ENCODE results near the gene BTRC. TPM values are rescaled to one million over a fixed set of nuclear protein-coding genes. Genes with fewer than 3 reads are reported as not detected.
"Not testable (repeated sequence)": the region's sequence is repeated elsewhere in the genome, so short reads cannot be mapped to it uniquely, and the experiment has no call there.

BTRC gene
- total RNA-seq, 1 donor from 2014 or later = 7.1 TPM

DNA sequence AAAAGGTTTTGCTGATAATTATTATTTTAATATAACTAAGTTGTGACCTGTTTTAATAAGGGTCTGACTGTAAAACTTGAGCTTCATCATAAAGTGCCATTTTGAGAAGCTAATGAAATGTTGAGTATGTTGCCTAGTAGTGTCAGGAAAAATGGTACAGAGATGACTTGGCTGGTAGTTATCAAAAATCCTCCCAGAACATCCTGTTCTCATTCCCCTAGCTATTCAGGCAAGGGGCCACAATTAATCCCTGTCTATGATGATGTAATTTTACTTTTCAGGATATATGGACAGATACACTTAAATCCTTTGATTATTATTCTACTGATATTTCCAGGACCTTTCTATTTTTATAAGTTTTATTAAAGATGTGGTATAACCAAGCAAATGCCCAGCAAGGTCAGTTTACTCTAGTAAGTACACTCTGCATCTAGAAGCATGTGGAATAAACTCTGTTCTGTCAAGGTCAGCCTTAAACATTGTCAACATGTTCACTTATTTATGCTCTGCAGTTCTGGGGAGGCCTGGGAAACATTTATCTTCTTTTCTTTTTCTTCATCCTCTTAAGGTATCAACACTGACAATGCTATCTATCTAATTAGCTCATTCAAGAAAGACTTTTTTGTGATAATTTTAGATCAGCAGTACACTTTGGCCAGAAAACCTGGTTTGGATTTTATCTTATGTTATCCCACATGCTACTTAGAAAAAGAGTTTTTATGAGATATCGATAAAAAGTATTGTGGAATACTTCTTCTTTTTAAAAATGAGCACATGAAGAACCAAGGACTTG is 32.1 kb downstream of the BTRC start:
- no peak for DNase-seq (ENCODE audit: low spot score)
- ATAC-seq = peak; percentile 27

DNA sequence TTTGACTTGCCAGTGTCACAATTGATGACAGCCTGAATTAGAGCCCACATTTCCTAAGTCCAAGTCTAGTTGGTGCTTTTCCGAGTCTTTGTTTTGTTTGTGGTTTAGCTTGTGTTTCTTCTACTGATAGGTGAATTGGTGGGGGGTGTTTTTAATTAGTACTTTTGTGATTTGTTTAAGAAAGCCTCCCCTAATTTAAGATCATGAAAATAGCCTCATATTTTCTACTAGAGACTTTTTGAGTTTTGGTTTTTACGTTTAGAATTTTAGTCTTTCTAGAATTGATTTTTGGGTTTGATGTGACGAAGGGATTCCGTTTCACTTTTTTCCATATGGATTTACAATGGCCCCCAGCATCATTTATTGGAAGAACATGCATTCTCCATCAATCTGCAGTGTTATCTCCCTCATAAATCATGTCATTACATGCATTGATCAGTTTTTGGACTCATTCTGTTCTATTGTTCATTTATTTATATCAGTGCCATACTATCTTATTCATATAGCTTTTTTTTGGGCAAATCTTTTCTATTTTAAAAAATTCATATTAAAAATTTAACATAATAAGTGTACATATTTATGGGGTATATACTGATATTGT is 32.8 kb downstream of the BTRC start:
- no peak for ATAC-seq
- no peak for DNase-seq (ENCODE audit: low spot score)

DNA sequence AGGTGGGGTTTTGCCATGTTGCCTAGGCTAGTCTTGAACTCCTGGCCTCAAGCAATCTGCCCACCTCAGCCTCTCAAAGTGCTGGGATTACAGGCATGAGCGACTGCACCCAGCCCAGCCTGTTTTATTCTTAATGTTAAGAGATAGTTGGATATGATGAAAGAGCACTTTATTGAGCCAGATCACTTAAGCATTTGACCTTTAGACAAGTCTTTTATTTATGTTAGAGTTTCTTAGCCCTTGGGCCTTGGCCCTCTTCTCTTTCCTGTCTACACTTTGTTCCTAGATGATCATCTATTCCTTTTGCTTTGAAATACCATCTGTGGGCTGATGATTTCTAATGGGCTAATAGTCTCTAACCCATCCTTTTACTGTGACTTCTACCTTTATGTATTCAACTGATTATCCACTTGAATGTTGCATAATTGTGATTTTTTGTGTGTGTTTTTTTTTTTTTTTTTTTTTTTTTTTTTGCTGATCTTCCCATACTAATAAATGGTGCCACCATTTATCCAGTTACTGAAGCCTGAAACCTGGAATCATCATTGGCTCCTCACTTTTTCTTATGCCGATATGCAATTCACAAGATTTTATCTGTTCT is 34.8 kb downstream of the BTRC start:
- DNase-seq (ENCODE audit: low spot score) (no peak), ATAC-seq (no peak)

DNA sequence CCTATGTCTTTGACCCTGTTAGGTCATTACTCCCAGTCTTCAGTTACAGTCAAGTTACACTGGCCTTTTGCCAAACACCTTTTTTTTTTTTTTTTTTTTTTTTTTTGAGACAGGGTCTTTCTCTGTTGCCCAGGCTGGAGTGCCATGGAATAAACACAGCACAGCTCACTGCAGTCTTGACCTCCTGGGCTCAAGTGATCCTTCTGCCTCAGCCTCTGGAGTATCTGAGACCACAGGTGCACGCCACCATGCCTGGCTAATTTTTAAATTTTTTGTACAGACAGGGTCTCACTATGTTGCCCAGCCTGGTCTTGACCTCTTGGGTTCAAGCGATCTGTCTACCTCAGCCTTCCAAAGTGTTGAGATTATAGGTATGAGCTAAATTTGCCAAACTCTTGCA is 35.6 kb downstream of the BTRC start:
- not testable (repeated sequence) for ATAC-seq; DNase-seq (ENCODE audit: low spot score)

DNA sequence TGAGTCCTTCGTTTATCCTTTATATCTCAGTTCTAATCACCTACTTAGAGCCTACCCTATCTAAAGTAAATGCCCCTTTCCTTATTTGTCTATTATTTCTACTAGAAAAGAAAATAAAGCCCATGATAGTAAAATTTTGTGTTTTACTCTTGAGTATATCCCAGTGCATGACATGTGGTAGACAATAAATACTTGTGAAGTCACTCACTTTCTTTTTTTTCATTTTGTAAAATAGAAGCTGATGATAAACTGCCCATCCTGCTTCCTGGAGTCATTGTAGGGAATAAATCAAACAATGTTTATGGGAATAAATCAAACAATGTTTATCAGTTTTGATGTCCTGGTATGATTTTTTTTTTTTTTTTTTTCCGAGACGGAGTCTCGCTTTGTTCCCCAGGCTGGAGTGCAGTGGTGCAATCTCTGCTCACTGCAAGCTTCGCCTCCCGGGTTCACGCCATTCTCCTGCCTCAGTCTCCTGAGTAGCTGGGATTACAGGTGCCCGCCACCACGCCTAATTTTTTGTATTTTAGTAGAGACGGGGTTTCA is 36.1 kb downstream of the BTRC start:
- ATAC-seq (no peak), DNase-seq (ENCODE audit: low spot score) (no peak)

DNA sequence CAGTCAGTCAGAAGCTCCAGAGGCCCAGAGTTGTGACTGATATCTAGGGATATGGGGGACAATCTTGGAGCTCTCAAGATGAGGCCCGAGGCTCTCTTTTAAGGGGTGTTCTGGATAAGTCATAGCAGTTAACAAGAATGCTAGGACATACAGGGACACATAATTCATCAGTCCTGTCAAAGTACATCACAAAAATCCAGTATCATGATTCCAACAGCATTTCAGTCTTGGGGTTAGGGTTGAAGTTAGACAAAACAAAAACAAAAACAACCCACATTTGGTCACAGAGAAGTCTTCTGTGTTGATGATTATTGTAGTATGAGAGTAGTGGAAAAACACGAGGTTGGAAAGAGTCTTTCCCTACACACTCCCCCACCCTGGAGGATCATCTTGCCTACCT is 39.4 kb downstream of the BTRC start:
- ATAC-seq (no peak), DNase-seq (ENCODE audit: low spot score) (no peak)

DNA sequence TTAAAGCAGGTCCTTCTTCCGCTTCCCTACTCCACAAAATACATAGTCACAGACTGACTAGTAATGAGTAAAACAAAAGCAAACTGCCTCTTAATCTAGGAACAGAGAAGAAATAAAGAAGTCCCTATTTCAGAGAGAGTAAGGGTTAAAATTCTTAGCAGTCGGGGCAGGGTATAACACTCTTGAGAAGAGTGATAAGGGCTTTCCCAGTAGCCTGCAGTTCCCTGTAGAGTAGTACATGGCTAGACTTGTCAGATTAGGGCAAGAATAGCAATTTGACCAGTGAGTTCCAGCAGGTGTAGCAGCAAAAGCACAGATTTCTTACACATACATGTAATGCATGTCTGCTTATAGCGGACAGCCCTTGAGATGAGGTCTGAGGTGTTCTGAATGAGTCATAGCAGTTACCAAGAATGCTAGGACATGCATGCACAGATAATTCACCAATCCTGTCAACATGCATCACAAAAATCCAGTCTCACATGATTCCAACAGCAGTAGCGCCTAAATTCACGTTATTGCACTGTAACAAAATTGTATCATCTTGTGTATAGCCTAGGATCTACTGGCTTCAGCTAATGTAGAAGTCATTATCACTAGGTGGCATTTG is 40.7 kb downstream of the BTRC start:
- DNase-seq (ENCODE audit: low spot score) = no peak
- no peak for ATAC-seq

DNA sequence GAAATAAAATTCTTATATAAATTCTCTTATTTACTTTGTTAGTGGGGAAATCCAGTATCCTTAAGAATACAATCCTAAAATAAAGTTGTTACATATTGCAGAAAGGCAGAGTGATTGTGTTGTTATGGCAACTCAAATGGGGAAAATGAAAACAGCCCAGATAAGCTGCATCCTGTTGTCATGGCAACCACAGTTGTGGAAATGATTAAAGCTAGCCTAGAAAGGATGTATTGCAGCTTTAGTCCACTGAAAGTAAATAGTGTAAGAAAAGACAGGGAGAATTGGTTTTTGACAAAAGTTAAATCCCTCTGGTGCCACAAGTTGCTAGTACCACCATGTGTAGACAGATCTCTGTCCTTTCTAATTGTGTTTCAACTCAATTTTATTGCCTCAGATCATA is 43.2 kb downstream of the BTRC start:
- no peak for DNase-seq (ENCODE audit: low spot score)
- no peak for ATAC-seq

DNA sequence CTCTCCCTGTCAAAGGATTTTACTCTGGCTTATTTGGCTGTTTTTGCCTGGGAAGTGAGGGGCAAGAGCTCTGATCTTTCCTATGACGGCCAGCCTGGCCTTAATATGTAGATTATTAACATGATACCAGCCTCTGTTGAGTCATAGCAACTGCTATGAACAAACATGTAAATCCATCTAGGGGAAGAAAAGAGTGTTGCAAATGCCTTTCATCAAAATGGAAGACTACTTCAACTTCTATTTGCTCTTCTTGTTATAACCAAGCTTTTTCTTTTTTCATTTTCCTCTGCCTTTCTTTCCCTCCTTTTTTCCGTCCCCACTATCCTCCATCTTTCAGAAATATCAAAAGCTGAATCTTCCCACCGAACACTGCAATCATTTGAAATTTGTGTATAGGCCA is 46.6 kb downstream of the BTRC start:
- ATAC-seq = no peak
- no peak for DNase-seq (ENCODE audit: low spot score)

DNA sequence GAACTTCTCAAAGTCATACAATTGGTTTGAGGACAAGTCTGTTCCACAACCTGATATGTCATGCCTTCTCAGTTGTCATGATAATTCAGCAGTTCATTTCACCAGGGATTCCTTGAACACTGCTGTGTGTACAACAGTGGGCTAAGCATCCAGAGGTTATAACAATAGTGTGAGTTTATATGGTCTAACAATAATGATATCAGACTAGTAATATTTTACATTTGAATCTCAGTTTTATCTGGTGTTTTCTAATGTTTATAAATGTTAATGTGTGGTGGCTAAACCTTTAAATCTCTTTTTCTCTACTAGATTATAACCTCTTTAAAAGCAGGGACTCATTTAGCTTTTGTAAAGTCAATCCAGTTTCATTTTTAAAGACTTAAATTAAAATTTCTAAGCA is 48.7 kb downstream of the BTRC start:
- ATAC-seq (no peak), DNase-seq (ENCODE audit: low spot score) (no peak)

DNA sequence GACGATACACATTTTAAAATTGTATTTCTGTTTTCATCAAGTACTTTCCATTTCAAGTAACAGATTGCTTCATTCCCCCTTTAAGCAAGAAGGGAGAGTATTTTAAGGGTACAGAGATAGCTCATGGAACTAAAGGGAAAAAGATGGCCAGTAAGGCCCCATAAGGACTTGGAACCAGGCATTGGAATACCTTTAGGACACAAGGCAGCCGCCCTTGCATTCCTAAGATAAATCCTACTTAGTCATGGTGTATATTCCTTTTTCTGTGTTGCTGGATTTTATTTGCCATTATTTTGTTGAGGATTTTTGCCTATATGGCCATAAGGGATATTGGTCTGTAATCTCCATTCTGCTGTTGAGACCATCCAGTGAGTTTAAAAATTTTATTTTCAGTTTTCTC is 49.2 kb downstream of the BTRC start:
- DNase-seq (ENCODE audit: low spot score) (no peak), ATAC-seq (no peak)

DNA sequence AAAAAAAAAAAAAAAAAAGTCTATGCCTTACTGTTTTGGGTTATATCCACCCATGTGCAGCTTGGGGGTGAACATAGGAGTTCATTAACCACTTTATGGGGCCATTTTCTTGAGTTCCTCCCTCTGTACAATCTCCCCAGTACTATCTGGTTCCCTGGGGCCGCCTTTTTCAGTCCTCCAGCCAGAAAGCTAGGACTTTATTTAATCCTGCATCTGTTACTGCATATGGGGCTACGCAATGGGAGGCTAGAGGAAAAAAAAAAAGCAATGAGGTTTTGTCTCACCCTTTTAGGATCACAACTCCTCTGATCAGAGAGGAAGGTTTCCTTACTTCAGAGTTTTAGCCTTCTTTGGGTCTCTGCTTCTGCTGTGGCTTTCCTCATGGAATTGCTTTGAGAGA is 51.0 kb downstream of the BTRC start:
- no peak for ATAC-seq
- no peak for DNase-seq (ENCODE audit: low spot score)

DNA sequence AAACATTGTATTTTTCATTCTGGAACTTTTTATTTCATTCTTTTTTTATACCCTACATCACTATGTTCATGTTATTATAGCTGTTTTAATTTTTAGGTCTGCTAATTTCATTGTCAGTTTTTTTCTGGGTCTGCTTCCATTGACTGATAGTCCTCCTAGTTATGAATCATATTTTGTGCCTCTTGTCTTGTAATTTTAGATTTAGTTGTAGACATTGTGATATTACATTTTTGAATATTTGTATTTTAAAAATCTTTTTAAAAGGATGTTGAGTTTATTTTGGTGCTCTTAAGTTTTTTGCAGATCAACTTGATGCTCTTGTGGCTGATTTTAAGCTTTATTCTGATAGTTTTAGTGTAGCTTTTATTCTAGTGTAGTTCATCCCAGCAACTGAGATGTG is 57.6 kb downstream of the BTRC start:
- DNase-seq (ENCODE audit: low spot score) = no peak
- no peak for ATAC-seq

DNA sequence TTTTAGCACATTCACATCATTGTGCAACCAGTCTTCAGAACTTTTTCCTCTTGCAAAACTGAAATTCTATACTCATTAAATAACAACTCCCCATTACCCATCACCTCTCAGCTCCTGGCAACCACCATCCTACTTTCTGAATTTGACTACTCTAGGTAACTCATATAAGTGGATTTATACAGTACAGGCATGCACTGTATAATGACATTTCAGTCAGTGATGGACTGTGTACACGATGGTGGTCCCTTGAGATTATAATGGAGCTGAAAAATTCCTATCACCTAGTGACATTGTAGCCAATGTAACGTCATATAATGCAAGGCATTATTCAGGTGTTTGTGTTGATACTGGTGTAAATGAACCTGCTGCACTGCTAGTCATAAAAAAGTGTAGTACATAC is 60.1 kb downstream of the BTRC start:
- no peak for ATAC-seq
- no peak for DNase-seq (ENCODE audit: low spot score)

DNA sequence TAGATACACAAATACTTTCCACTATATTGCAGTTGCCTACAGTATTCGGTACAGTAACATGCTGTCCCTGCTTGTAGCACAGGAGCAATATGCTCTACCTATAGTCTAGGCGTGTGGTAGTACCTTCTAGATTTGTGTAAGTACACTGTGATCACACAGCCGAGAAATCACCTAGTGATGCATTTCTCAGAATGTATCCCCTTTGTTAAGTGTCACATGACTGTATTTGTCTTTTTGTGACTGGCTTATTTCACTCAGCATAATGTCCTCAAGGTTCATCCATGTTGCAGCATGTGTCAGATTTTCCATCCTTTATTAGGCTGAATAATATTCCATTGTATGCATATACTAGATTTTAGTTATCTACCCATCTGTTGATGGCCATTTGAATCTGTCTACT is 61.9 kb downstream of the BTRC start:
- ATAC-seq (no peak), DNase-seq (ENCODE audit: low spot score) (no peak)

DNA sequence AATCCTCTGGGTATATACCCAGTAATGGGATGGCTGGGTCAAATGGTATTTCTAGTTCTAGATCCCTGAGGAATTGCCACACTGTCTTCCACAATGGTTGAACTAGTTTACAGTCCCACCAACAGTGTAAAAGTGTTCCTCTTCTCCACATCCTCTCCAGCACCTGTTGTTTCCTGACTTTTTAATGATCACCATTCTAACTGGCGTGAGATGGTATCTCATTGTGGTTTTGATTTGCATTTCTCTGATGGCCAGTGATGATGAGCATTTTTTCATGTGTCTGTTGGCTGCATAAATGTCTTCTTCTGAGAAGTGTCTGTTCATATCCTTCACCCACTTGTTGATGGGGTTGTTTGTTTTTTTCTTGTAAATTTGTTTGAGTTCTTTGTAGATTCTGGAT is 68.0 kb downstream of the BTRC start:
- ATAC-seq = not testable (repeated sequence)

DNA sequence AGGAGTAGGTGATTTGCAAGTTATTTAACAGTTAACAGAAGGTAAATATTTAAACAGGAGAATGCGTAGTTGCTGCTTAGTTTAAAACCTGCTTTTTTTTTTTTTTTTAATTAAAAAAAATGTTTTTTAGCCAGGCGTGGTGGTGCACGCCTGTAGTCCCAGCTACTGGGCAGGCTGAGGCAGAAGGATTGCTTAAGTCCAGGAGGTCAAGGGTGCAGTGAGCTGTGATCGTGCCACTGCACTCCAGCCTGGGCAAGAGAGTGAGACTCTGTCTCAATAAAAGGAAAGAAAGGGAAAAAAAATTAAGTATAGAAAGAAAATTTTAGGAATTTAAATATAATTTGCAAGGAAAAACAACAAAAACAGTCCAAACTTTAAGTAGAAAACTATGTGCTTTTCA is 71.6 kb downstream of the BTRC start:
- ATAC-seq (no peak), DNase-seq (ENCODE audit: low spot score) (no peak)

More for the DNA sequence above, 68.0 kb downstream of the BTRC start:
- not testable (repeated sequence) for DNase-seq (ENCODE audit: low spot score)

DNA sequence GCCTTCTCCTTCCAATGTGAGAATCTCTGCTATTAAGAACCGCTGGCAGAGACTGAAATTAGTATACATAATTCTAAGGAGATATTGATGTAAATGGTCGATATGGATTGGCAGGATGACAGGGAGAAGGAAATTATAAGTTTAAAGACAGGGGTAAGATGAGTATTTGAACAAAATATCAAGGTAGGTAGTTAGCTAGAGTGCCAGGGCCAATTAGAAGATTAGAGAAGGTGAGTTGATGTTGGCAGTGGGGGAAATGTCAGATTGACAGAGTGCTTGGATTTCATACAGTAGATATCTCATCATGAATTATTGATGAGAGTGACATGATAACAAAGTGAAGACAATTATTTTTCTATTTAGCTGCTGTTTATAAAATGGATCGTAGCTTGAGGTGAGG is 74.1 kb downstream of the BTRC start:
- no peak for DNase-seq (ENCODE audit: low spot score)
- ATAC-seq = no peak

DNA sequence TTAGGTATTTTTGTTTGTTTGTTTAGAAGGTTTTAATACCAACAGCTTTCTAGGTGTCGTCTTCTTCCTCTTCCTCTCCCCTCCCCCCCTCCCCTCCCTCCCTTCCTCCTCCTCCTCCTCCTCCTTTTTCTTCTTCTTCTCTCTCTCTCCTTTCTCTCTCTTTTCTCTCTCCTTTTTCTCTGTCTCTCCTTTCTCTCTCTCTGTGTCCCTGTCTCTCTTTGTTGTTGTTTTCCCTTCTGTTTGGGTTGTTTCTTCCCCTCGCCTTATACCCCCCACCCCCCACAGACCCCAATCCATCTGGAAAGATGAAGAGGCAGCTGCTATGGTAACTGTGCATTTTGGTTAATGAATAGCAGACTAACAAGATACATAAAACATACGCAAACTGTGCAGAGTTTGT is 75.5 kb downstream of the BTRC start:
- ATAC-seq = no peak

DNA sequence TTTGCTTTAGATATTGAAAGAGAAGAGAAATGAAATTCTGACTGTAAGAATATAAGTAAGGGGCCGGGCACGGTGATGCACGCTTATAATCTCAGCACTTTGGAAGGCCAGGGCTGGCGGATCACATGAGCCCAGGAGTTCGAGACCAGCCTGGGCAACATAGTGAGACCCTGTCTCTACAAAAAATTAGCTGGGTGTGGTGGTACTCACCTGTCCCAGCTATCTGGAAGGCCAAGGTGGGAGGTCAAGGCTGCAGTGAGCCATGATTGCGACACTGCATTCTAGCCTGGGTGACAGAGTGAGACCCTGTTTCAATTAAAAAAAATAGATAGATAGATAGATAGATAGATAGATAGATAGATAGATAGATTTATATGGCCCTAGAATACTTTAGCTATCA is 82.3 kb downstream of the BTRC start:
- ATAC-seq (no peak), DNase-seq (ENCODE audit: low spot score) (no peak)

More for the DNA sequence above, 75.5 kb downstream of the BTRC start:
- no peak for DNase-seq (ENCODE audit: low spot score)

DNA sequence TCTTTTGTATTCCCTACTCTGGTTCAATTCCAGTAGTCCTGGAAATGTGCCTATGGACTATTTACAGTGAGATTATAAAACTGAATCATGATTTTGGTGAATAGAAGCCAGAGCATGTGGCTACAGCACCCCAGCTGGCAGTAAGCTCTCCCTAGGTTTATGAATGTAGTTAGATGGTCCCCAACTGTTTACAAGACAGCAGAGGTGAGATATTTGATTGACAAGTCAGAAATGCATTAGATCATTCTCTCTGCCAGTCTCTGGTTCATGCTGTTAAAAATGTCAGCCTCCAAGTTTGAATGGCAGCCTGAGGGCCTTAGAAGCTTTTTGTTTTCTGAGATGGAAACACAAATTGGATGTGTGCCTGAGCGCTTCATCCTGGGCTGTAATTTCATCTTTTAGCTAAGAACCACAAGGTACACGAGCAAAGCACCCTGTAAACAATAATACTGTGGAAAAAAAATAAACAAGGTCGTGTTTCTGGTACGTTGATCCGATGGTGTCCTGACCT is 85.0 kb downstream of the BTRC start:
- no peak for DNase-seq (ENCODE audit: low spot score)
- ATAC-seq = no peak

Measured in left lobe of liver (tissue), 2 donors.